Pons (tissue), 1 donor: ENCODE results near the gene LMX1B.

Experiments used
- DNase-seq: peaks from one replicate; pipeline ENCODE4 v3.0.0-alpha.2; 2016; ENCODE audit warnings: low spot score

Gene LMX1B

DNA sequence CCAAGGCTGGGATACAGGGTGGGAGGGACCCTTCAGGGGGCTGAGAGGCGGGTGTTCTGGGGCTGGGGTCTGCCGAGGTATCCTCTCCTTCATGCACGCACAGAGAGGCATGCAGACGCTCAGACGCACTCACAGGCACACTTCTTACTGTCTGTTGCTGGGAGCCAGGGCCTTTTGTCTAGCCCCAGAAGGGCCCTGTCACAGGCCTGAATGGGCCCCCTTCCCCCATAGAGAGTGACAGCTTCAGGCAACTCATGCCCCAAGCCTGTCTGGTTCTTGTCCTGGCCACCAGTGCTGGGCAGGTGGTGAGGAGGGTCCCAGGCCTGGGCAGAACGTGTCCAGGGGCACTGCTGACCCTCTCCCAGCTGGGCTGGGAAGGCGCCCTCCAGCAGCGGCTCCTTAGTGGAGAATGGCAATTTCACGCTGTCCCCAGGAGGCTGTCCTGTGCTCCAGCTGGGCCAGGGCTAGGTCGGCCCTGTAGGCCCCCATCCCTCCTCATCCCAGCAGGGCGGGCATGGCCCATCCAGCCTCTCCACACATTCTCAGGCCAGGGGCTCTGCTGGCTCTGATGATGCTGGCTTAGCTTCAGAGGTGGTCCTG, 45.3 kb downstream of the LMX1B start:
- DNase-seq = no peak

DNA sequence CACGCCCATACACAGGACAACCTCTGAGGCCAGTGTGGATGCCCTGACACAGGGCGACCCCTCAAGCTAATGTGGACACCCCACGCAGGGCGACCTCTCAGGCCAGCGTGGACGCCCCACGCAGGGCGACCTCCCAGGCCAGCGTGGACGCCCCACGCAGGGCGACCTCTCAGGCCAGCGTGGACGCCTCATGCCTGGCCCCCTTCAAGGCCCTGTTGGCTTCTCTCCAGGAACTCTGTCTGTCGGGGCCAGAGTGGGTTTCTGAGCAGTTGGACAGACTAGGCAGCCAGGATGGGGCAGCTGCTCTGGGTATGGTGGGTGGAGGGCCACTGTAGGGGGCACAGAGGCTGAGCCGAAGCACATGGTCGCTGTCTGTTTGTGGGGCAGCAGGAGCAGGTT, 47.4 kb downstream of the LMX1B start:
- DNase-seq = no peak

DNA sequence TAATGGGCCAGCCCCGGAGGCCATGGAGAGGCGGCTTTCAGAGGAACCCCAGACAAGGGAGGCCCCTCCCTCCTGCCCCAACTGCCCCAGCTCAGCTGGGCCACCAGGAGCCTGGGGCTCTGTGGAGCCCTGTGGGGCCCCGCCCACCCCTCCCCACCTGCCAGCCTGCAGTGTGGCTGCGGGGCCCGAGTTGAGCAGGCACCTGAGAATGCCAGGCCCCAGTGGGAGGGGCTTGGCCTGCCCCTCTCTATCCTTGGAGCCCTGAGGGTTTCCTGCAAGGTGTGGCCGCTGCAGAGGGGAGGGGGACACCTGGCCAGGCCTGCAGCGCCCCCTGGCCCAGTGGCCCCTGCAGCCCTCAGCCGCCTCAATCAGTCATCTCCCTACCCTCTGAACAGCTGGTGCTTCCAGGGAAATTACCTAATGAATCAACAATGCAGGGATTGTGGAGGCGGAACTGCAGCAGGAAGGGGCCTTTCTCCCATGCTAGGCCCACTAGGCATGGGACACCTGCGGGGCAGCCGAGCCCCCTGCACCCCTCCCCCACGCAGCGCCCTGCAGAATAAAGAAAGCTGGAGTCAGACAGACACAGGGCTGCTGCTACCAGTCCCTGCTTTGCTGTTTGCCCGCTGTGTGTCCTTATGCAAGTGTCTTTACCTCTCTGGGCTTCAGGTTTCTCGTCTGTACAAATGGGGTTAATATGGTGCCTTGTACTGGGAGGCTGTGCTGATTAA, 48.0 kb downstream of the LMX1B start:
- DNase-seq = no peak

DNA sequence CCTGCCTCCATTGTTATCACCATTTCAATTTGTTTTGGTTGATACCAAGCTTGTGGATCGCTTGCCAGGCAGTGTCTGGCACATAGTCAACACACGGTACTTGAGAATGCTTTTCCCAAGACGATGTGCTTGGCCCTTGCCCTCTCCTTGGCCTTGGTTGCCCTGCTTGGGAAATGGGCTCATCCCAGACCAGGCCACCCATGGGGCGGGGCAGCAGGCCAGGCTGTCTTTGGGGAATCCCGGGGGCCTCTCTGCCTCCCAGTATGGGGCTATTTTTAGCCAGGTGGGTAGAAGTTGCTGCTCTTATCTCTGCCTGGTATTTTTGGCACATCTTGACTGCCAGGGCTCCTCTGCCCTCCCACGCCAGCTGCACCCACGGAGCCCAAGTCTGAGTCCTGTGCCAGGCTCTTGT, 49.9 kb downstream of the LMX1B start:
- no peak for DNase-seq

DNA sequence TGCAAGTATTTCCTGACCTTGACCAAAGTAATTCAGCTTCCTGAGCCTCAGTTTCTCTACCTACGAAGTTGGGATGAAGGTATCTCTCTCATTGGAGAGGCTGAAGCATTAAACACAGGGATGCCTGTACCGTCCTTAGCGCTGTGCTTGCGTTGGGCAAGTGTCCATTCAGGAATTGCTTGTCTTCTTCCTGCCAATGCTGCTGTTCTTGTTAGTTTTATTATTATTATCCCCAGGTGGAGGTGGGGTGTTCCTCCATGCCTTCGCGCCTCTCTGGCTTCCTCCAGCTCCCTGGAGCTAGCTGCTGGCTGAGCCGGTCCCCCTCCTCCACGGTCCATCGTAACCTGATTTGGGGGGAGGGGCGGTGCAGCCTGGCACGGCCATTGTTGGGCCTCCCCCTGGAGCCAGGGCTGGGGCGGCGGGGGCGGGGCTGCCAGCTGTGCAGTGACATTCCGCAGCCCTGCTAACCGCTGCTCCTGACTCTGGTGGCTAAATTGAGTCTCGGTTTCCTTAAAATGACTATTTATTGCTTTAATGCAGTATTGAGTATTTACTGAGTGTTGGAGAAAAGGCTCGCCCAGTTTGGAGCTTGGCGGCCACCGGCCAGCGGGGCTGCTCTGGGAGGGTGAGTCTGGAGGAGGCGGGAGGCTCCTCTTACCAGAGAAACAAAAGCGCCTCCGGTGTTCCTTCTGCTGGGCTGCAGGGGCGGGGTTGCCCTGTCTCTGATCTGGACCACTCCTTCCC, 51.3 kb downstream of the LMX1B start:
- DNase-seq = no peak

DNA sequence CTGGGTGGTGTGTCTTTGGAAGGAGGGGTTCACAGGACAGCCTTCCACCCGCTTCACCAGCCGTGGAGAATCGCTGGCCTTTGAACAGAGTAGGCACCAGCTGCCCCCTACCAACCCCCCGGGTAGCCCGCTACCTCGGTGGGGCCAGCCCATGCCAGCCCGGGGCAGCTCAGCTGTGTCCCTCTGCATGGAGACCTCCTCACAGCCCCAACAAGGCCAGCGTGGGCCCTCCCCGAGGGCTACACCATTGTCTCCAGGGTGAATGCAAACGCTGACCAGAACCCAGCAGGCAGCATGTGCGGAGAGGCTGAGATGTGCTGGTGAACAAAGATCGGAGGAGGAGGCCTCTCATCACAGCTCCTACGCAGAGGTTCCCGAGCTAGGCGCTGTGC, 51.9 kb downstream of the LMX1B start:
- DNase-seq = no peak

DNA sequence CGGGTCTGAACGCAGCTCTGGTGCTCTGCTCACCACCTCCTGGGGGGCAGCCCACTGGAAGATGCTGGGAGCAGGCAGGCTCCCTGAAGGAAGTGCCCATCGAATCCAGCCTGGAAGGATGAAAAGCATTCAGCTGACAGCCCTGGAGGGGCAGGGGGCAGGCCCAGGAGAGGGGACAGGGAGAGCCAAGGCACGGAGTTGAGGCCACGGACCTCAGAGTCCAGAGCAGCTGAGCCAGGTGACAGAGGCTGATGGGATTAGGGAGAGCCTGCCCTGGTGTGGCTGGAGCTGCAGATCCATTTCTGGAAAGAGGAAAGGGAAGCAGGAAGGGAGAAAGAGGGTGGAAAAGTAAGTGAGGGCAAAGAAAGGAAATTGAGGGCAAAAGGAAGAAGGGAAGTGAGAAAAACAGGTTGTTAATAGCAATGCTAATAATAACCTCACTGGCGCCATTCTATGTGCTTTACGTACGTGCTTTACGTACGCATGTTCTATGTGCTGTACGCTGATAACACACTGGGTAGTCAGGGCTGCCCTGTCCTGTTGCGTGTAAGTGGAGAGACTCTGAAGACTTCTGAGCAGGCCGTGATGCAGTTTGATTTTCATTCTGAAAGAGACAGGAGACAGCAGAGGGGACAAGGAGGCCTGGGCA, 52.6 kb downstream of the LMX1B start:
- DNase-seq = no peak

DNA sequence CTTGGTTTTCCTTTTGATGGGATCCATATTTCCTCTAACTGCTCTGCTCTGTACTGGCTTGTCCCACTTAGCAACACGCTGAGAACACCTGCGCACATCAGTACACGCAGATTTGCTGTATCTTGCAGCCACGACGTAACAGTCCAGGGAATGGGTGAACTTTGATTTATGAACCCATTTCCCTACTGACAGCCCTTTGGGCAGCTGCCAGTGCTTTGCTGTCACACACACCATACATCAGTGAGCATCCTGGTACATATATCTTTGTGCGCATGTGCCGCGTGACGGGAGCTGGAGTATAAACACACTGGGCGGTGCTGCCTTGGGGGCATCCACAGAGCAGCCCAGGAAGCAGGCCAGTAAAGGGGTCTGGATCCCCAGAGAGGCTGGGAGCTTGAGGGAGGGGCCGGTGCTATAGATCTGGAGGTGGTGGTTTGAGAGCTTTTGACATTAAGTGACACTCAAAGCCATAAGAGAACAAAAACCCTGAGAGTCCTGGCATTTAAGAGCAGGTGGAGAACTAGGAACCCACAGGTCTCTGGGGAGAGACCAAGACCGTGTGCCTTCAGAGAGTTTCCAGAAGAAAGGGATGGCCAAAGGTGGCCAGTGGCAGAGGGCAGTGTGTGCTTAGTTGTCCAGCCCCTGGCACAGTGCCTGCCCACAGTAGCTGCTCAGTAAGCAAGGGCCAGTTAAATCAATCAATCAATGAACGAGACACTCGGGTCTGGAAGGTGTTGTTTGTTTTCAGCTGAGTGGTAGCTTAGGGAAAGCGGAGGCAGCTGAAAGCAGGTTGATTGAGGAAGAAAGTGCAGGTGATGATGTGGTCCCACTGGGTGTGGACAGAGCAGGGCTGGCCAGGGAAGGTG, 53.7 kb downstream of the LMX1B start:
- DNase-seq = no peak

DNA sequence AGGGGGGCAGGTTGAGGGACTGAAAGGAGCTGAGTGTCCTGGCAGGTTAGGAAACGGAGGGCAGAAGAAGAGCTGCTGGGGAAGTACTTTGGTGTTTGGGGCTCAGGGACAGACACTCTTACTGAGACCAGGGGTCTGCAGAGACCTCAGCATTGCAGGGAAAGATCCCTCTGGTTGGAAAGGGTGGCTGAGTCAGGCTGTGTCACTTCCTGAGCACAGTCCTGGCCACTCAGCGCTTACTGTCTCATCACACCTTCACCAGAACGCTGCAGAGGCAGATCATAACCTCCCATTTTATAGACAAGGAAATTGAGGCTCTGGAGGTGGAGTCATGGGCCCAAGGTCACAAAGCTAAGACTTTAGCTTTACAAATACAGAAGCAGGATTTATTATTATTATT, 54.3 kb downstream of the LMX1B start:
- DNase-seq = no peak

DNA sequence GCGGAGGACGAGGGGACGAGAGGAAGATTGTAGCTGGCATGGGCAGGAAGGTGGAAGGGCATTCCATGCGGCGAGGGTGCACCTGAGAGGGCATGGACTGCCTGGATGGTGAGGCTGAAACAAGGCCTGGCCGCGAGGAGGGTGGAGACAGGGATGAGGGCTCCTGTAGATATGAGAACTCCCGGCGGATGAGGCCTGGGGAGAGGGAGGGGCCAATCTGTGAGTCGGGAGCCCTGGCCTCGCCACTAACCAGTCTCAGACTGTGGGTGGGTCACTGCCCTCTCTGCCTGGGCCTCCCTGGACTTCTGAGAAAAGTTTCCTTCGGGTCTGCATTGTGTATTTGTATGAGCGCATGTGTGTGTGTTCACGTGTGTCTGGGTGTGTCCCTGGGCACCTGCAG, 55.4 kb downstream of the LMX1B start:
- no peak for DNase-seq

DNA sequence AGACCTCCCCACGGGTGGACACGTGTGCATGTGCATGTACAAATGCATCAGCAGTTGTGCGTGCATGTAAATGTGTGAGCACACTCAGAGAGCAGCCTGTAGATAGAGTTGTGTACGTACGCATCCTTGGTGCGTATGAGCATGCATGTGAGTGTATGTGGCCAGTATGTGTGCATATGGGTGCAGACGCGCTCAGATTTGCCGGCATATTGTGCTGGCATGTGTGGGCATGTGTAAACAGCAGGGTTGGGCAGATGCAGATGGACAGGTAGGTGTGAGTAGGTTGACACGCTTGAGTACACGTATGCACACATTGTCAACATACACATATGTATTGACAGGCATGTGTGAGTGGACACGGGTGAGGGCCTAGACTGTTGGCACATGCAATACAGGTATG, 56.5 kb downstream of the LMX1B start:
- DNase-seq = no peak

DNA sequence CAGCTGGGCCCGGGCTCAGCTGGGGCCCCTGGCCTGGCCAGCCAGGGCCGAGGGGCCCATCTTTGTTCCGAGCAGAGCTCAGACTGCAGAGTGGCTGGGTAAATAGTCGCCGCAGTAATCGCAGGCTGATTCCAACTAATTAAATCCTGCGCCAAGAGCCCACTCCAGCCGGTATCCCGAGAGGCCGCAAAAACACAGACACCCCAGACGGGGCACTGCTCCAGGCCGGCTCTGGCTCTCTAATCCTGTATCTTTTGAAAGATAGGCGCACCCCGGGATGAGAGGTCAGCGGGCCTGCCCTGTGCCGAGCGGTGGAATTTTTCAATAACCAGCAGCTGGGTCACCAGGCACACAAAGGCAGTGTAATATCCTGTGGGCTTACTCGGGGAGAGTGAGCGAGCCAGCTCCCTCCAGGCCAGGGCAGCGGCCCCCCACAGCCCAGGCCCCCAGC, 57.7 kb downstream of the LMX1B start:
- no peak for DNase-seq

DNA sequence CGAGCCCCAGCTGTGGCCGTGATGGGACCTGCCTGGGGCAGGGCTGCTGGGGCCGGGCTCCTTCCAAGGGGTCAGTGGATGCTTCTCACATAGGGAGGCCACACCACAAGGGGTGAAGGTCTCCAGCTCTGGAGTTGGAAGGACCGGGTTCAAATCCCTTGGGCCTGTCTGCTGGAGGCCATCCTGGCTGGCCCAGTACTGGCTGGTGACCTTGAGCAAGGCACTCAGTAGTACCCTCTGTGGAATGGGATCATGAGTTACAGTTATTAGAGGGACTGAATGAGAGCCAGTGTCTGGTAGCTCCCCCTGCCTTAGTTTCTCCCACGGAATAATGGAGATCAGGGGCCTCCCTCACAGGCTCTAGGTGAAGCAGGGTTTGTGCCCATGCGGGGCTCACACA, 58.3 kb downstream of the LMX1B start:
- no peak for DNase-seq

DNA sequence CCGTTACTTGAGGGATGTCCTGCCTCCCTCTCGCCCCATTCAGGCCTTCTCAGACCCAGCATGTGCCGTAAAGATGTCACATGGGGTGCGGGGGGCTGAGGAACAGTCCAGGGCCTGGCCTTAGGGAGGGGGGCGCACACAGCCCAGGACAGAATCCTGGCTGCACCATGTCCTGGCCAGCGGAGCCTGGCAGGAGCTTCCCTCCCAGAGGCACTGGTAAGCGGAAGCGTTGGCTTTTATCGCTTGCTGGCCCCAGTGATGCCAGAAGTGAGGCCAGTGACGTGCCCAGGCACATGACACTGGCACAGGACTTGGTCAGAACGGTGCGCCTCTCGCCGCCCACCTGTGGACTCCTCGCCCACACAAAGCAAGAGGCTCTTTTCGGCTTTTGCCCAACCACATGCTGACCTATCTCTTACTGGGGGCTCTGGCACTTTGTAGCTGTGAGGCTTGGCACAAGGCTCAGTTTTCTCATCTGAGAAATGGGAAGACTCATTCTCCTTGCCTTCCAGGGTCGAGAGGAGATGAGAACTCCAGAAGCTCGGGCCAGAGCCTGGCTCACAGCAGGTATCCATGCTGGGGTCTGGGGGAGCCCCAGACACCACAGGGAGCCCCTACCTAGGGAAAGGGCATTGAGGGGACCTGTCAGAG, 59.0 kb downstream of the LMX1B start:
- DNase-seq = no peak

DNA sequence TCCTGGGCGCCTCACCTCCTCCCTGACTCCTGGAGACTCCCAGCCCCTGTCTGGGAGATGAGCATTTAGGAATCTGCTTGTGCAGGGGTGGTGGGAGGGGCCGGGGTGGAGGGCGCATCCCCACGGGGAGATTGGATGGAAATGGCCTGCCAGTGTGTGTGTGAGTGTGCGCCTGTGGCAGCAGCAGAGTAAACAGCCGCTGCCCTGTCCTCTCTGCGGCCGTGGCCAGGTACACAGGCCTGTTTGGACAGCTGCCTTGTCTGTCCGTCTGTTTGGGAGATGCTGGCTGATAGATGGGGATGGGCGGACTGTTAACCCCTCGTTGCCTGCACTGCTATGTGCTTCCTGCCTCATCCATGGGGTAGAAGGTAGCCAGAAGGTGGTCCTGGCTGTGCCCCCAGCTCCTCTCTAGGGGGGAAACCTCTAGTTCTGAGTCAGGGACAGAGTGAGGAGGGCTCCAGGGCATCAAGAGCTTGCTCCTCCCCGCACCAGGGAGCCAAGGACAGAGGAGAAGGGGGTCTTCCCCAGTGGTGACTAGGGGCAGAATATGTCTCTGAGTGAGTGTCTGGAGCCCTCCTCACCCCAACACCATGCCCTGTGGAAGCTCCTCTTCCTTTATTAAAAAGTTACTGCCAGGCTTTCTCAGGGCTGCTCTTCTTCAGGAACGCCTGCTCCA, 60.1 kb downstream of the LMX1B start:
- no peak for DNase-seq

DNA sequence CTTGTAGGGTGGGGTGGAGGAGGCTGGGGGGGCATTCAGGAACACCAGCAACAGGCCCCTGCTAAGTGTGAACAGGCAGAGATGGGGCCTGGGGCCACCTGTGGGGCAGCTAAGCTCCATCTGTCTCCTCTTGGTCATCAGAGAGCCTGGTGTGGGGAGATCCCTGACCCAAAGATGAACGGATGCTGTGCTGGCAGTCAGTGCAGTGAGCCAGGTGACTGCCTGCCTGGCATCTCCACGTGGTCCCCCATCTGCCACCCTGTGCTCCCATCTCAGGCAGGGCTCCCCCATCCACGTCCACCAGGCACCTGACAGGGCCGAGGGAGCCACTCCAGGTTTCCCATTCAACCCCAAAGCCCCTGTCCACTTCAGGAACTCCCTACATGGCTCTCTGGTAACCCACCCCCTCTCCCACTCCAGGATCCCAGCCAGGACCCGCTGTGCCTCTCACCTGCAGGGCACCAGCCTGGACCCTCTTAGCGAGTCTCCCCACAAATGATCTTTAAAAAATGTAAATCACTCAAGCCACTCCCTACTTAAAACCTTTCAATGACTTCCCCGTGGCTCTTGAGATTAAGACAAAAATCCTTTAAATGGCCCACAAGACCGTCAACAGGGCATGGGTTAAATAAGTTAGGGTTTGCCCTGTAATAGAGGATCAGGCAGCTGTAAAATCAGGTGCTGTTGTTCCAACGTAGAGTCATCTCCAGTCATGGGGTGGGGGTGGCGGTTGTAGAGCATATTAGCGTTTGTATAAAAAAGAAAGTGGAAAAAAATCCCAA, 60.8 kb downstream of the LMX1B start:
- no peak for DNase-seq

DNA sequence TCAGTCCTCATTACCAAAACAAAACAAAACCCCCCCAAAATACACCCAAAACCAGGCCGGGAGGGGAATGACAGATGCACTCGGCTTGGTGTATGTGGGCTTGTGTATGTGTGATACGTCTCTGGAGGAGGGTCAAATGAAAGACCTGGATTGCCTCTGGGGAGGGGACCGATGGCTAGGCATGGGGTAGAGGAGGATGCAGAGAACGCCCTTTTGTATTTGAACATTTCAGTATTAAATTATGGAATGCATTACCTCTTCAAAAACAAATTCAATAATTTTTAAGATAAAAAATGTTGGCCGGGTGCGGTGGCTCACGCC, 61.4 kb downstream of the LMX1B start:
- DNase-seq = no peak

DNA sequence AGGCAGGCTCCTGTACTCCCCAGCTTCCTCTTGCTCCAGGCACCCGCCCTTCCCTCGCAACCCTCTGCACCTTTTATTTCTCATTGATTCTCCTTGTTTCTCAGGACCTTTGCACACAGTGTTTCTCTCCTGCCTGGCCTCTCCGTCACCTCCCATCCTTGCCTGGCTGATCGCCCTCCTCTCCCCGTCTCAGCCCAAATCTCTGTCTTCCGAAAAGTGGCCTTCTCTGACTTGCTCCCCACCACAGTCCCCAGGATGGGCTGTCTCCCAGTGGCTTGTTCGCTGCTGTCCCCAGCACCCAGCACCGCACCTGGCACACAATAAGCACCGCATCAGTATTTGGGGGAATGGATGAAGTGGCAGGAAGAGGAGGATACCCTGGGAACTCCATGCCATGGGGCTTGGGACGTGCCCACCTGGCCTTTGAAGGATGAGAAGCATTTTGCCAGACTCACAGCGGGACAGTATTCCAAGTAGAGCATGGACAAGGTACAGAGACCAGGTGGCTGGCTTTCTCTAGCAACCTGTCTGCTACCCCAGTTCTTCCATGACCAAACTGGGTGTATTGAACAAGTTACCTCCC, 62.5 kb downstream of the LMX1B start:
- DNase-seq = no peak

DNA sequence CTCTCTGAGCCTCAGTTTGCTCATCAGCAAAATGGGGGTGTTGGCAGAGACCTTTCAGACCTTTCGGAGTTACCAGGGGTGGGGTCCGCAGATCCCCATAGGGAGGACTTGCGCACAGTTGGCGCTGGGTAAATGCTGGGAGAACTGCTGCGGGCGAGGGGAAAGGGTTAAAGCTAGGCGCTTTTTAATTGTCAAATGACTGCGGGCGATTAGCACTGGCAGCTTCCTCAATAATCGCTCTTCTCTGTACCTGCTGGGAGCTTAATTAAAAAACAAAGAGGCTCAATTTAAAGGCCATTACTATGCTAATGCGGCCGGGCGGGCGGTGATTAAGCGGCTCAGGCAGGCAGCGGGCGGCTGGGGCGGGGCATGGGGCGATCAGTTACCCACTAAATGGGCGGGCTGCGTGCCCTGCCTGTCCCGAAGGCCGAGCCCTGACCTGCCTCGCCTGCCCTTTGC, 63.0 kb downstream of the LMX1B start:
- no peak for DNase-seq
